T47D (cell line): ENCODE results near the gene SLC4A7.

ENCODE experiments used
- DNase-seq, 2 experiments: peaks; one replicate each; pipeline versions ENCODE4 v3.0.0 to v3.0.0-alpha.2; 2011 to 2012; ENCODE audit warnings: low read depth in 1 of 2, low spot score in 1 of 2
- JUND ChIP-seq: IDR thresholded peaks from 2 replicates; pipeline ENCODE4 v1.6.1; 2012; ENCODE audit warnings: low read depth
- in situ Hi-C: cut with HindIII; loops from 2 replicates; pipeline ENCODE4 v1.10.0; 2016; ENCODE audit warnings: low sequenced_read_pairs, low pct_unique_long_range_greater_than_20kb

Gene SLC4A7

DNA sequence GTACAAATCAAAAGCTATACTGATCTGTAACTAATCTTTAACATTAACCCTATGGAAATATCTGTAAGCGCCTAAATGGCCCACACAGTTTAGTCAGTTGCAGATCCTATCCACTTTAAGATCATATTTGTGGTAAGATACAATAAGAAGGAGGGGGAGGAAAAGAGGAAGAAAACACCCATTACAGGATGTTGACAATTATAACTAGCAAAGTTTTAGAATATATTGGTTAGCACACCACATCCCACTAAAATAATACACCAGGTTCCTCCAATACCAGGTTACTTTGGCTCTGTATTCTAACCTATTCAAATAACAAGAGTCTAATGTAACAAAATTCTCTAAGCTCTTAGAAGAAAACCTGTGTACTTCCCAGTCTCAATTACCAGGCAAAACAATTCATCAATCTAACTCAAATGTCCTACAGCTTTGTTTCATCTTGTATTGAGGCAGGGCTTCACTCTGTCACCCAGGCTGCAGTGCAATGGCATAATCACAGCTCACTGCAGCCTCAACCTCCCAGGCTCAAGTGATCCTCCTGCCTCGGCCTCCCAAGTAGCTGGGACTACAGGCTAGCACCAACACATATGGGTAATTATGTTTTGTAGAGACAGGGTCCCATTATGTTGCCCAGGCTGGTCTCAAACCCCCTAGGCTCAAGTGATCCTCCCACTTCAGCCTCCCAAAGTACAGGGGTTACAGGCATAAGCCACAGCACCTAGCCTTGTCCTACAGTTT, 4.2 kb downstream of the SLC4A7 start:
- in situ Hi-C loops = no loop called here
- no peak for DNase-seq
- TF ChIP-seq JUND = no peak

DNA sequence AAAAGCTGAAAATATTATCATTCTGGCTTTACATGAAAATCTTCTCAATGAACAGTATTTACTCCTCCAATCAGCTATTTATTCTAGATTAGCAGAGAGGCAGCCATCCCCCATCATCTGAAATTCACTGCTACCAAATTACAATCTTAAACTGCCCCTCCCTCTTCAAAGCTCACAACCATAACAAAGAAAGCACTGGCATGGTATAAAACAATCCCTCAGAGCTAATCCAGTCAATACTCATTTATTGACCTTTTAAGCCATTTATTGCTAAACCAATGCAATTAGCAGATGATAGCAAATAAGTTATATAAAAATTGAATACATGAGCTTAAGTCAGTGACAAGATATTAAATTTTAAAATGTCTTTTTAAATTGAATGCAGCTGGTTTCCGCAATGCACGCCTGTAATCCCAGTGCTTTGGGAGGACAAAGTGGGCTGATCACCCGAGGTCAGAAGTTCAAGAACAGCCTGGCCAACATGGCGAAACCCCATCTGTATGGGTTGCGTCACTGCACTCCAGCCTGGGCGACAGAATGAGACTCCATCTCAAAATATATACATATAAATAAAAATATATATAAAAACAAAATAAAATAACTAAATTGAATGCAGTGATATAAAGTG, 12.1 kb downstream of the SLC4A7 start:
- no peak for TF ChIP-seq JUND
- in situ Hi-C loops = no loop called here
- no peak for DNase-seq

DNA sequence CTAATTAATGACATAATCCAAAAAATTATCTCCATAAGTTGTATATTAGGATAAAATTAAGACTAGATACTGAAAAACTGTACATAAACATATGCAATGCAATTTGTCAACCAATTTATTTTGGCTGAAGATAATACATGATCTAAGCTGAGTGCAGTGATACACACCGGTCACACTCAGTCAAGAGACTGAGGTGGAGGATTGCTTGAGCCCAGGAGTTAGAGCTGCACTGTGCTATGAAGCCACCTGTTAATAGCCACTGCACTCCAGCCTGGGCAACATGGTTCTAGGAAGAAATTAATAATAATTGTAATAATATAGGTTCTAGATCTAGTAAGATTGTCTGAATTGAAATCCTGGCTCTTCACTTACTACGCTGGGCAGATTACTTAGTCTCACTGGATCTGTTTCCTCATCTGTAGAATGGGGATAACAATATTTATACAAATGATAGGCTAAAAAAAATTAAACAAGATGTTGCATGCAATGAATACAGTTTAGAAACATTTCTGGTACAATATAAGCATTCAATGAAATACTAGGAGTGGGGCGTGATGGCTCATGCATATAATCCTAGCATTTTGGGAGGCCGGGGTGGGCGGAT, 15.8 kb downstream of the SLC4A7 start:
- in situ Hi-C loops = no loop called here
- no peak for TF ChIP-seq JUND
- DNase-seq = no peak

DNA sequence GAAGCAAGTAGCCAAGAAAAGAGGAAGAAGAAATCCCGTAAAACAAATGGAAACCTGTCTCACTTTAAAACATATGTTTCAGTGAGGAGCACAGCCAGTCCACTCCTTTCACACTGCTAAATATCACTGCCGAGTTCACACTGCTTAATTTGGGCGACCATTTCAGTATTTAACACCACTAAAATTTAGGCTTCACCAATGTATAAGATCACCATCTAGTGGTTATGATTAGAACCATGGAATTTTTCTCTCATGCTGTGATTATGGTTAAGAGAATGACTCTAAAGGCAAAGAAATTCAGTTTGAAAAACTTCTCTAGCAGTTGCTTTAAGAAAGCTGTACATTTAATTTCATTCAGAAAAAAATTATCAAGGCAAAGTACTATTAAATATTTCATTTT, 16.6 kb downstream of the SLC4A7 start:
- in situ Hi-C loops = no loop called here
- no peak for TF ChIP-seq JUND
- DNase-seq = peak in 1 of 2 experiments; percentile 84

DNA sequence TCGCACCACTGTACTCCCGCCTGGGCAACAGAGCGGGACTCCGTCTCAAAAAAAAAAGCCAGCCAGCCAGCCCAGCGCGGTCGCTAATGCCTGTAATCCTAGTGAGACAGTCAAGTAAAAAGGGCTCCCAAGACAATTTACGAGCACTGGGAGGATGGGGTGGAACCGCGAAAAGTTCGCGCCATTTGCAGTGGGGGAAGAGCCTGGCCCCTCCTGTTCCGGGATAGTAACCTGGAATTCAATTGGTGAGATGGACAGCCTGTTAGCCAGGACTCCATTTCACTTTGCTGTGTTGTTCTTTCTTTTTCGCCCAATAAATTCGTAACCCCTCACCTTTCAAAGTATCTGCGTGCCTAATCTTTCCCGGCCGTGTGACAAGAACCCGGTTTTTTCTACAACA, 19.5 kb downstream of the SLC4A7 start:
- TF ChIP-seq JUND = no peak
- in situ Hi-C loops = no loop called here
- peak; percentile 13 to 94 for DNase-seq

DNA sequence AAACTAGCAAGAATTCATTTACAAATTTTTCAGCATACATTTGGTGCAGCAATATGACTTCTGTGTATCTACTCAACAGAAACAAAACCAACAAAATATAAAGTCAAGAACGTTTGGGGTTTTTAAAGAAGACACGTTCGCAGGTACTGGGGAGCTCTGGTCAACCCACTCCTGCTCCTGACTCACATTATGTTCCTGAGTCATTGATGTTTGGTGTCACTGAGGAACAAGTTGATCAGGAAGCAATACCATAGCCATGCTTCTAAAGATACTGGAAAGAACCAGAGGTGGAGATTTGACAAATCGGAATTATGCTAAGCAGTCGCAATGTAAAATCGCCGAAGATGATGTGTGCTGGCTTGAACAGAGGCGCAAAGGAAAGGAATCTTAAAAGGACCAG, 22.0 kb downstream of the SLC4A7 start:
- no peak for TF ChIP-seq JUND
- peak in 1 of 2 experiments; percentile 63 for DNase-seq
- in situ Hi-C loops = no loop called here

DNA sequence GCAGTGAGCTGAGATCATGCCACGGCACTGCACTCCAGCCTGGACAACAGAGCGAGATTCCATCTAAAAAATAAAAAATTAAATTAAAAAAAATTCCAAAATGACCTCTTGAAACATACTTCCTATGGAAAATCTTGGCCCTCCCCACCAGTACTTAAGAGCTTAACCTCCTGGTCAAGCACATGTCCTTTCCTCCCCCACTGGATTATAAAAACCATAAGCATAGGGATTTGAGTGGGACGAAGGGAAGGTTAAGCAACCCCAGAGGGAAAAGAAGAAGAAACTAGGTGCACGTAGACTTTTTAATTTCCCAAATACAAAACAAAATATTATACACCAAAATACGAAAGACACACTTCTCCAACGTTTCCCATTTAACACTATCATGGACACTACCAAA, 25.3 kb downstream of the SLC4A7 start:
- no peak for DNase-seq
- in situ Hi-C loops = no loop called here
- no peak for TF ChIP-seq JUND

DNA sequence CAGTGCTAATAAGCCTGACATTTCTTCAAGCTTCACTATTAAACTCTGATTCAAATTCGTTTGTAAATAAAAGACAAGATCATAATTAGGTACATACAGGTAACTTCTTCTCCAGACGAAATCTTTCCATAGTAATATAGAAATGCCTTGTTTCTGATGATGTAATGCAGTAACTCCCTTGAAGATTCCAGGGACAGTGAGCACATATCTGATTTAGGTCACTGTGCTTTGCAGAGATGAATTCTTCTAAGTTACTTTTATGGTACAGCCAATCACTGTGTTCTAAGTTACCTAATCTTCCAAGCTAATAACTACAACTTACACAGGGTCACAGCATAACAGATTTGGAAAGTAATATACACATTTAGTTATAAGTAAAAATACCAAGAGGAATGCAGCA, 27.6 kb downstream of the SLC4A7 start:
- peak; percentile 53; the same call in 1 of the 2 replicates for TF ChIP-seq JUND
- peak in 1 of 2 experiments; percentile 63 for DNase-seq
- in situ Hi-C loops = no loop called here

DNA sequence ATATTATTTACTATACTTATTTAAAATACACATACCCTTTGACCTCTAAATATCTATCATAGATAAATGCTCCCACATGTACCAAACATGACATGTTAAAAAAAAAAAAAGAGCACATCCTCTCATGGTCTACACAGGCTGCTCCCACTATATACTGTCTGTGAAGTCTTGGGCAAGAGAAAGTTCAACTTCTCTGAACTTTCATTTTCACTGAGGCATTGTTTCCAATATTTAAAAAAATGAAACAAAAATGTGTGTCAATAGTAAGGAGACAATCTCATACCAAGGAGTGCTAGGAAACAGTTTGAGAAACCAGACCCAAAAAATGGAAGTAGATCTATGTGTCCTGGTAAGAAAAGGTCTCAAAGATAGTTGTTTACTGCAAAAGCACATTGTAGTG, 29.3 kb downstream of the SLC4A7 start:
- no peak for TF ChIP-seq JUND
- in situ Hi-C loops = no loop called here
- DNase-seq = no peak

DNA sequence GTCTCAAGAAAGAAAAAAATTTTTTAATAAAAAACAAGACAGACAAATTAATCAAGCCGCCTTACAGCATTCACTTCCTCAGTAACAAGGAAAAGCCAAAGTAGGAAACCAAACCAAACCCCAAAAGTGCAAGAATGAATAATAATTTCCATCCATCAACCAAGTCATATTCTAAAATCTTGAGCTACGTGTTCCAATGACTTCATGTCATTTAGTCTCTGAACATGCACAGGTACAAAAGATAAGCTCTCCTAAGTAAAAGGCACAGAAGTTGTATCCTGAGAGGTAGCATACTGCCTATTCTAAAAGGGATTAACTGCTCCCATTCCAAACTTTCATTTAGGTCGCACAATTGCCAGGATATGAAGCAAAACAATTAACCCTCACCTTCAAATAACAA, 29.7 kb downstream of the SLC4A7 start:
- in situ Hi-C loops = no loop called here
- DNase-seq = no peak

DNA sequence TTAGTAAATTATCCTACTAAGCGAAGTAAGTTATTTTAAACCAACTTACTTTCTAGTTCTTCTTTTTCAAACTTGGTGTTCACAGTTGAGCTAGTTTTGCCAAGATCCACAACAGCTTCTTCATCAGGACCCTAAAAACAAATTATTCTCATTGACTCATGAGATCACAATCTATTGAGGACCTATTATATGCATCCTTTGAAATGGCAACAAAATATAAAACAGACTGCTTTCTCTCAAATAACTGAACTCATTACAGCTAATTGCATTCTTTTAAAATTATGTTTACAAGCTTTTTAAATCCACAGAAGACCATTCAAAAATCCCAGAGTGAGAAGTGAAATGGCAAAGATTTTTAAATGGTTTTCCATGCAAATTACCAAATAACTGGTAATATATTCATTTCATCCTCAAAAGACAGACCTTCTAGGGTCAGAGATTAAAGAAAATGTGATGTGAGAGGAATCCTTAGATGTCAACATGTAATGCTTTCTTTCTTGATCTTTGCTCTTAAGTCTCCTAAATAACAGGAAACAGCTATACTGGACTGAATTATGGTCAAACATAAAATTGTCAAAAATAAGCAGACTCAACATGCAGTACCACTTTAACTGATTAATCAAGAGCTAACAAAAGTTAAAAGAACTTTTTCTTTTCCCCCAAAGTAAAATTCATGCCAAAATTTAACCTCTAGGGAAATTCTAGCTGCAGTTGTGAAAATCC, 31.7 kb downstream of the SLC4A7 start:
- in situ Hi-C loops = no loop called here
- DNase-seq = no peak
- no peak for TF ChIP-seq JUND

More for the DNA sequence above, 29.7 kb downstream of the SLC4A7 start:
- no peak for TF ChIP-seq JUND

DNA sequence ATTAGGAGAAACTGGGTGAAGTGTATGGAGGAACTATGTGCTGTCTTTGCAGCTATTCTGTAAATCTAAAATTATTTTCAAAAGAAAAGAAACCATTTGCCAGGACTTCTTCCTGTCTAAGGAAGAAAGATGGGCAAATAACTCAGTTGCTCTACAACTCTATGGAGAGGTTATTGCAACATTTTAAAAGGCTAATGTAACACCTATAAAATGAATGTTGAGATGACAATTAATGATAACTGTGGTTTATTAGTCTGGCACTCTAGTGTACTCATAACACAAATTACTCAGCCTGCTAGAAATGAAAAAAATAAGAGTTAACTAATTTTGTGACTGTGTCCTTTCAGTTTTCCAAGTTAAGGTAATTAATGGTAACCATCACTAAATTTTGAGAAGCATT, 32.3 kb downstream of the SLC4A7 start:
- DNase-seq = peak in 1 of 2 experiments; percentile 44

DNA sequence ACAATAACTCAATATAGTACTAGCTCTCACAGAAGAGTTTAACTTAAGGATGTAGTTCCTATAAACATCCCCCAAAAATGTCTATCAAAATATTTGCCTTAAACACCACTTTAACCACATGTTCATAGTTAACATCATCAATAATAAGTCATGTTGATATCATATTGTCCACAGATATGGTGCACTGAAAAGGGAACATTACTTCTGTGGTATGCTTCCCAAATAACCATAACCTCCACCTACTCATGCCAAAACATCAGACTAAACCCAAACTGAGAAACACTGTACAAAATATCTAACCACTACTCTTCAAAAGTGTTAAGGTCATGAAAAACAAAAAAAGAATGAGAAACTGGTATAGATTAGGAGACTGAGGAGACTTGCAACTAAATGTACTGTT, 32.9 kb downstream of the SLC4A7 start:
- in situ Hi-C loops = no loop called here
- no peak for TF ChIP-seq JUND

More for the DNA sequence above, 32.3 kb downstream of the SLC4A7 start:
- in situ Hi-C loops = no loop called here
- peak; percentile 69 for TF ChIP-seq JUND

More for the DNA sequence above, 32.9 kb downstream of the SLC4A7 start:
- no peak for DNase-seq
